ENCODE measurements around the gene CNTNAP2.

Gene CNTNAP2

GRCh38 chr7:147279964-147280374 lies 1163.4 kb downstream of the CNTNAP2 start:
- Histone ChIP-seq H3K56ac (ENCODE audit: low read length) (no peak overlapping the region), H2BK5ac (ENCODE audit: low read length) (no peak overlapping the region), H4K8ac (ENCODE audit: low read depth, low read length) (no peak overlapping the region), H2AK5ac (ENCODE audit: low read length) (no peak overlapping the region), H3K18ac (ENCODE audit: low read length) (no peak overlapping the region), H2BK15ac (replicated peaks; ENCODE audit: low read depth) (no peak overlapping the region), H3K79me2 (ENCODE audit: control insufficient read depth, insufficient read depth, low read length) (no peaks in the 10 kb centered on the region), H4K5ac (ENCODE audit: low read length) (no peak overlapping the region), H3K27me3 (ENCODE audit: insufficient read depth, low read length, poor library complexity) (no peaks in the 10 kb centered on the region), H3K23ac (ENCODE audit: low read length) (no peak overlapping the region), H3K4me3 (ENCODE audit: low read length) (no peak overlapping the region), H2BK120ac (ENCODE audit: low read depth, low read length) (no peak overlapping the region), H3K4ac (ENCODE audit: low read depth, low read length) (no peak overlapping the region), H3K79me1 (ENCODE audit: low read length) (no peaks in the 10 kb centered on the region), H3K4me1 (ENCODE audit: control insufficient read depth, low read depth, low read length) (no peaks in the 10 kb centered on the region), H3K27ac (ENCODE audit: low read depth, low read length) (no peak overlapping the region), H3K9ac (ENCODE audit: low read length) (no peak overlapping the region), H3K36me3 (ENCODE audit: control insufficient read depth, insufficient read depth, low read length) (no peaks in the 10 kb centered on the region), H3K4me2 (ENCODE audit: low read length) (no peak overlapping the region)
- no peak for DNase-seq
- no CpG with 5 or more reads among the region's 2 CpGs for WGBS (ENCODE audit: extremely low coverage, insufficient coverage, low lambda C conversion rate)

GRCh38 chr7:147282204-147282603 lies 1165.6 kb downstream of the CNTNAP2 start:
- DNase-seq, result no peak
- Histone ChIP-seq H3K36me3 (ENCODE audit: control insufficient read depth, insufficient read depth, low read length) (no peaks in the 10 kb centered on the region), H4K8ac (ENCODE audit: low read depth, low read length) (no peak overlapping the region), H3K79me1 (ENCODE audit: low read length) (no peaks in the 10 kb centered on the region), H3K79me2 (ENCODE audit: control insufficient read depth, insufficient read depth, low read length) (no peaks in the 10 kb centered on the region), H3K4me2 (ENCODE audit: low read length) (no peak overlapping the region), H2BK120ac (ENCODE audit: low read depth, low read length) (no peak overlapping the region), H2AK5ac (ENCODE audit: low read length) (no peak overlapping the region), H4K5ac (ENCODE audit: low read length) (no peak overlapping the region), H3K56ac (ENCODE audit: low read length) (no peak overlapping the region), H3K23ac (ENCODE audit: low read length) (no peak overlapping the region), H3K4ac (ENCODE audit: low read depth, low read length) (no peak overlapping the region), H3K27me3 (ENCODE audit: insufficient read depth, low read length, poor library complexity) (no peaks in the 10 kb centered on the region), H3K4me1 (ENCODE audit: control insufficient read depth, low read depth, low read length) (no peaks in the 10 kb centered on the region), H3K27ac (ENCODE audit: low read depth, low read length) (no peak overlapping the region), H2BK5ac (ENCODE audit: low read length) (no peak overlapping the region), H3K4me3 (ENCODE audit: low read length) (no peak overlapping the region), H2BK15ac (replicated peaks; ENCODE audit: low read depth) (no peak overlapping the region), H3K9ac (ENCODE audit: low read length) (no peak overlapping the region), H3K18ac (ENCODE audit: low read length) (no peak overlapping the region)

GRCh38 chr7:147296201-147296600 lies 1179.6 kb downstream of the CNTNAP2 start:
- H2AK5ac ChIP-seq (ENCODE audit: low read length), result no peak overlapping the region
- H2BK120ac ChIP-seq (ENCODE audit: low read depth, low read length), result no peak overlapping the region
- H3K56ac ChIP-seq (ENCODE audit: low read length), result no peak overlapping the region
- no peak overlapping the region for H3K27ac ChIP-seq (ENCODE audit: low read depth, low read length)
- H3K23ac ChIP-seq (ENCODE audit: low read length), result no peak overlapping the region
- H3K9ac ChIP-seq (ENCODE audit: low read length), result no peak overlapping the region
- DNase-seq, result no peak
- H3K79me1 ChIP-seq (ENCODE audit: low read length), result no peaks in the 10 kb centered on the region
- no peak overlapping the region for H4K5ac ChIP-seq (ENCODE audit: low read length)
- H3K4me1 ChIP-seq (ENCODE audit: control insufficient read depth, low read depth, low read length), result no peaks in the 10 kb centered on the region
- no peak overlapping the region for H2BK5ac ChIP-seq (ENCODE audit: low read length)
- no peak overlapping the region for H3K4me2 ChIP-seq (ENCODE audit: low read length)
- H3K36me3 ChIP-seq (ENCODE audit: control insufficient read depth, insufficient read depth, low read length), result no peaks in the 10 kb centered on the region
- H3K27me3 ChIP-seq (ENCODE audit: insufficient read depth, low read length, poor library complexity), result no peaks in the 10 kb centered on the region
- no peak overlapping the region for H4K8ac ChIP-seq (ENCODE audit: low read depth, low read length)
- no peak overlapping the region for H2BK15ac ChIP-seq (replicated peaks; ENCODE audit: low read depth)
- no peaks in the 10 kb centered on the region for H3K79me2 ChIP-seq (ENCODE audit: control insufficient read depth, insufficient read depth, low read length)
- H3K18ac ChIP-seq (ENCODE audit: low read length), result no peak overlapping the region
- H3K4me3 ChIP-seq (ENCODE audit: low read length), result no peak overlapping the region
- H3K4ac ChIP-seq (ENCODE audit: low read depth, low read length), result no peak overlapping the region

- H3K56ac ChIP-seq (ENCODE audit: low read length), result no peak overlapping the region
- H3K4ac ChIP-seq (ENCODE audit: low read depth, low read length), result no peak overlapping the region
- H3K79me2 ChIP-seq (ENCODE audit: control insufficient read depth, insufficient read depth, low read length), result no peaks in the 10 kb centered on the region
- no peak overlapping the region for H2BK5ac ChIP-seq (ENCODE audit: low read length)
- no peak overlapping the region for H4K5ac ChIP-seq (ENCODE audit: low read length)
- no peaks in the 10 kb centered on the region for H3K27me3 ChIP-seq (ENCODE audit: insufficient read depth, low read length, poor library complexity)
- no peak for DNase-seq
- H2BK15ac ChIP-seq (replicated peaks; ENCODE audit: low read depth), result no peak overlapping the region
- no peak overlapping the region for H3K4me2 ChIP-seq (ENCODE audit: low read length)
- H3K18ac ChIP-seq (ENCODE audit: low read length), result no peak overlapping the region
- no peaks in the 10 kb centered on the region for H3K4me1 ChIP-seq (ENCODE audit: control insufficient read depth, low read depth, low read length)
- no peak overlapping the region for H3K23ac ChIP-seq (ENCODE audit: low read length)
- H3K36me3 ChIP-seq (ENCODE audit: control insufficient read depth, insufficient read depth, low read length), result no peaks in the 10 kb centered on the region
- no peak overlapping the region for H4K8ac ChIP-seq (ENCODE audit: low read depth, low read length)
- H3K79me1 ChIP-seq (ENCODE audit: low read length), result no peaks in the 10 kb centered on the region
- no peak overlapping the region for H3K27ac ChIP-seq (ENCODE audit: low read depth, low read length)
- no peak overlapping the region for H2AK5ac ChIP-seq (ENCODE audit: low read length)
- H3K9ac ChIP-seq (ENCODE audit: low read length), result no peak overlapping the region
- H2BK120ac ChIP-seq (ENCODE audit: low read depth, low read length), result no peak overlapping the region
- no peak overlapping the region for H3K4me3 ChIP-seq (ENCODE audit: low read length)
- WGBS (ENCODE audit: extremely low coverage, insufficient coverage, low lambda C conversion rate), result no CpG with 5 or more reads among the region's 1 CpG
Observed at GRCh38 chr7:147296986-147297385, 1180.4 kb downstream of the CNTNAP2 start.

- Histone ChIP-seq H3K4me1 (ENCODE audit: control insufficient read depth, low read depth, low read length) (no peaks in the 10 kb centered on the region), H3K36me3 (ENCODE audit: control insufficient read depth, insufficient read depth, low read length) (no peaks in the 10 kb centered on the region)
- DNase-seq, result no peak
Observed at GRCh38 chr7:147298611-147299043, 1182.0 kb downstream of the CNTNAP2 start.

GRCh38 chr7:147300293-147300692 lies 1183.7 kb downstream of the CNTNAP2 start:
- Histone ChIP-seq H3K23ac (ENCODE audit: low read length) (no peak overlapping the region), H3K9ac (ENCODE audit: low read length) (no peak overlapping the region), H2BK120ac (ENCODE audit: low read depth, low read length) (no peak overlapping the region), H3K79me1 (ENCODE audit: low read length) (no peaks in the 10 kb centered on the region), H4K8ac (ENCODE audit: low read depth, low read length) (no peak overlapping the region), H2AK5ac (ENCODE audit: low read length) (no peak overlapping the region), H3K27me3 (ENCODE audit: insufficient read depth, low read length, poor library complexity) (no peaks in the 10 kb centered on the region), H4K5ac (ENCODE audit: low read length) (no peak overlapping the region), H3K56ac (ENCODE audit: low read length) (no peak overlapping the region), H3K4me3 (ENCODE audit: low read length) (no peak overlapping the region), H3K4me1 (ENCODE audit: control insufficient read depth, low read depth, low read length) (no peaks in the 10 kb centered on the region), H3K27ac (ENCODE audit: low read depth, low read length) (no peak overlapping the region), H3K4me2 (ENCODE audit: low read length) (no peak overlapping the region), H2BK15ac (replicated peaks; ENCODE audit: low read depth) (no peak overlapping the region), H3K36me3 (ENCODE audit: control insufficient read depth, insufficient read depth, low read length) (no peaks in the 10 kb centered on the region), H3K18ac (ENCODE audit: low read length) (no peak overlapping the region), H2BK5ac (ENCODE audit: low read length) (no peak overlapping the region), H3K79me2 (ENCODE audit: control insufficient read depth, insufficient read depth, low read length) (no peaks in the 10 kb centered on the region), H3K4ac (ENCODE audit: low read depth, low read length) (no peak overlapping the region)
- no CpG with 5 or more reads among the region's 1 CpG for WGBS (ENCODE audit: extremely low coverage, insufficient coverage, low lambda C conversion rate)
- DNase-seq, result no peak

More at GRCh38 chr7:147298611-147299043, 1182.0 kb downstream of the CNTNAP2 start:
- H3K18ac ChIP-seq (ENCODE audit: low read length), result no peak overlapping the region
- no peaks in the 10 kb centered on the region for H3K27me3 ChIP-seq (ENCODE audit: insufficient read depth, low read length, poor library complexity)
- no peak overlapping the region for H3K4me2 ChIP-seq (ENCODE audit: low read length)
- no peak overlapping the region for H2AK5ac ChIP-seq (ENCODE audit: low read length)
- no peaks in the 10 kb centered on the region for H3K79me1 ChIP-seq (ENCODE audit: low read length)
- WGBS (ENCODE audit: extremely low coverage, insufficient coverage, low lambda C conversion rate), result no CpG with 5 or more reads among the region's 1 CpG
- H3K79me2 ChIP-seq (ENCODE audit: control insufficient read depth, insufficient read depth, low read length), result no peaks in the 10 kb centered on the region
- no peak overlapping the region for H3K23ac ChIP-seq (ENCODE audit: low read length)
- H3K4me3 ChIP-seq (ENCODE audit: low read length), result no peak overlapping the region
- no peak overlapping the region for H3K4ac ChIP-seq (ENCODE audit: low read depth, low read length)
- H2BK5ac ChIP-seq (ENCODE audit: low read length), result no peak overlapping the region
- no peak overlapping the region for H3K9ac ChIP-seq (ENCODE audit: low read length)
- no peak overlapping the region for H3K56ac ChIP-seq (ENCODE audit: low read length)
- H3K27ac ChIP-seq (ENCODE audit: low read depth, low read length), result no peak overlapping the region
- no peak overlapping the region for H4K5ac ChIP-seq (ENCODE audit: low read length)
- H2BK15ac ChIP-seq (replicated peaks; ENCODE audit: low read depth), result no peak overlapping the region
- H2BK120ac ChIP-seq (ENCODE audit: low read depth, low read length), result no peak overlapping the region
- H4K8ac ChIP-seq (ENCODE audit: low read depth, low read length), result no peak overlapping the region
